Nephron (organoid): ENCODE results near the gene FGFBP2.

Experiments
- H3K27ac Mint-ChIP-seq, 3 experiments: 2 replicates each; pipeline ENCODE4 v1.8.0; 2020; ENCODE audit warnings: mixed read lengths in 3 of 3, mild to moderate bottlenecking in 2 of 3, moderate library complexity in 1 of 3
- H3K27me3 Mint-ChIP-seq: 2 replicates; pipeline ENCODE4 v1.8.0; 2021; ENCODE audit warnings: low read depth, mild to moderate bottlenecking, moderate library complexity, mixed read lengths
- H3K36me3 Mint-ChIP-seq: 2 replicates; pipeline ENCODE4 v1.8.0; 2020; ENCODE audit warnings: low read depth, mixed read lengths
- H3K4me1 Mint-ChIP-seq: 2 replicates; pipeline ENCODE4 v1.8.0; 2020; ENCODE audit warnings: mixed read lengths
- H3K4me3 Mint-ChIP-seq, 3 experiments: 2 replicates each; pipeline ENCODE4 v1.8.0; 2020; ENCODE audit warnings: mild to moderate bottlenecking in 3 of 3, mixed read lengths in 3 of 3, moderate library complexity in 2 of 3
- H3K9me3 Mint-ChIP-seq: 2 replicates; pipeline ENCODE4 v1.8.0; 2020; ENCODE audit warnings: mixed read lengths
- CTCF ChIP-seq, 3 experiments: fragments of 200-600 bp; sonication (generic); IDR thresholded peaks; one replicate each; pipeline ENCODE4 v1.5.0; 2021; ENCODE audit warnings: antibody characterized with exemption in 3 of 3; ENCODE audit not compliant: unreplicated experiment in 3 of 3

Gene FGFBP2

GRCh38 chr4:15955670-15956069 lies 7.3 kb downstream of the FGFBP2 start:
- H3K4me3 Mint-ChIP-seq, result no peak overlapping the region
- H3K27ac Mint-ChIP-seq, result no peak overlapping the region
- no peaks in the 10 kb centered on the region for H3K36me3 Mint-ChIP-seq
- H3K4me1 Mint-ChIP-seq, result peaks cover 6% of the 10 kb centered on the region
- H3K9me3 Mint-ChIP-seq, result peaks cover 25% of the 10 kb centered on the region
- no peaks in the 10 kb centered on the region for H3K27me3 Mint-ChIP-seq
- TF ChIP-seq CTCF (IDR thresholded peaks at IDR 0.05; ENCODE audit: unreplicated experiment in 3 of 3), result no peak

- H3K9me3 Mint-ChIP-seq, result peaks cover 25% of the 10 kb centered on the region
- no peak overlapping the region for H3K4me3 Mint-ChIP-seq
- H3K27ac Mint-ChIP-seq, result no peak overlapping the region
- no peaks in the 10 kb centered on the region for H3K4me1 Mint-ChIP-seq
- no peak for TF ChIP-seq CTCF (IDR thresholded peaks at IDR 0.05; ENCODE audit: unreplicated experiment in 3 of 3)
- H3K36me3 Mint-ChIP-seq, result no peaks in the 10 kb centered on the region
- no peaks in the 10 kb centered on the region for H3K27me3 Mint-ChIP-seq
Measured at GRCh38 chr4:15953625-15954024, 9.3 kb downstream of the FGFBP2 start.

GRCh38 chr4:15951781-15952180 lies 11.2 kb downstream of the FGFBP2 start:
- H3K27ac Mint-ChIP-seq, result no peak overlapping the region

GRCh38 chr4:15948826-15949225 lies 14.1 kb downstream of the FGFBP2 start:
- H3K4me1 Mint-ChIP-seq, result no peaks in the 10 kb centered on the region
- H3K36me3 Mint-ChIP-seq, result no peaks in the 10 kb centered on the region
- H3K4me3 Mint-ChIP-seq, result no peak overlapping the region
- no peak overlapping the region for H3K27ac Mint-ChIP-seq
- peaks cover 9% of the 10 kb centered on the region for H3K9me3 Mint-ChIP-seq
- TF ChIP-seq CTCF (IDR thresholded peaks at IDR 0.05; ENCODE audit: unreplicated experiment in 3 of 3), result no peak
- no peaks in the 10 kb centered on the region for H3K27me3 Mint-ChIP-seq

More at GRCh38 chr4:15951781-15952180, 11.2 kb downstream of the FGFBP2 start:
- Mint-ChIP-seq H3K4me3 (no peak overlapping the region), H3K27me3 (no peaks in the 10 kb centered on the region), H3K4me1 (no peaks in the 10 kb centered on the region), H3K9me3 (peaks cover 25% of the 10 kb centered on the region), H3K36me3 (no peaks in the 10 kb centered on the region)
- TF ChIP-seq CTCF (IDR thresholded peaks at IDR 0.05; ENCODE audit: unreplicated experiment in 3 of 3), result no peak

- Mint-ChIP-seq H3K36me3 (no peaks in the 10 kb centered on the region), H3K9me3 (no peaks in the 10 kb centered on the region), H3K27ac (no peak overlapping the region)
Measured at GRCh38 chr4:15947684-15948083, 15.3 kb downstream of the FGFBP2 start.

More at GRCh38 chr4:15947684-15948083, 15.3 kb downstream of the FGFBP2 start:
- Mint-ChIP-seq H3K4me1 (no peaks in the 10 kb centered on the region), H3K27me3 (no peaks in the 10 kb centered on the region), H3K4me3 (no peak overlapping the region)
- no peak for TF ChIP-seq CTCF (IDR thresholded peaks at IDR 0.05; ENCODE audit: unreplicated experiment in 3 of 3)
